ENCODE results near the gene NR2F6. TPM values are rescaled to one million over a fixed set of nuclear protein-coding genes. Genes with fewer than 3 reads are reported as not detected.

The NR2F6 gene
- total RNA-seq = 10 to 100 TPM in 1 of 2 donors, 1 to 10 TPM in 1; 2.7 to 12.2 TPM

DNA sequence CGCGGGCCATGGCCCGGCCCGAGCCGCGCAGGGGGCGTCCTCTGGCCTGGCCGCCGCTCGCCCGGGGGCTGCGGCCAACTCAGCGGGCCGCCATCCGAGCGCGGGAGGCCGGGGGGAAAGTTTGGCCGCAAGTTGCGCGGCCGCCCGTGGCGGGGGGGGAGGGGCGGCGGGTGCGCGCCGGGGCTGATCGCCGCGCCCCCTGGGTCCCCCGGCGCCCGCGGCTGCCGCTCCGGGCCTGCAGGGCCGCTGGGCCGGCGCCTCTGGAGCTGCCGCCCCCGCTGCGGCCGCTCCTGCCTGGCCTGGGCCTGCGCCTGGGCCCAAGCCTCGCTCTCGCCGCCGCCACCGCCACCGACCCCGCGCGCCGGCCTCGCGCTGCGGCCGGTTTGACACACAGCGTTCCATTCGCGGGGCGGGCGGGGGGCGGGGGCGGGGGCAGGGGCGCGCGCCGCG is at the start of gene NR2F6:
NR2F6 (minus strand) TSS at position 385 of the 450 bp plus-strand sequence. CDS start 699 bp downstream, outside the sequence.
- Mint-ChIP-seq H3K4me3 (peak within 1 kb of the TSS; percentile 70), H3K9me3 (no peaks in the 10 kb centered on the region), H3K27me3 (no peaks in the 10 kb centered on the region), H3K27ac (peak within 1 kb of the TSS; percentile 34 to 50), H3K4me1 (ENCODE audit: low read depth in 2 of 2) (peaks cover 6% of the 10 kb centered on the region in 2 donors), H3K36me3 (no peaks in the 10 kb centered on the region)
- DNase-seq (ENCODE audit: low spot score) (no peak), ATAC-seq (peak in 1 of 2 donors; percentile 22)

GRCh38 chr19:17294051-17294891 is 48.6 kb upstream of the NR2F6 start:
- Mint-ChIP-seq H3K27me3 (no peaks in the 10 kb centered on the region), H3K4me1 (ENCODE audit: low read depth in 2 of 2) (peaks cover 0 to 4% of the 10 kb centered on the region in 2 donors), H3K36me3 (no peaks in the 10 kb centered on the region), H3K4me3 (no peak overlapping the region), H3K27ac (no peak overlapping the region), H3K9me3 (no peaks in the 10 kb centered on the region)
- no peak for ATAC-seq
- peak; percentile 63 for DNase-seq (ENCODE audit: low spot score)

DNA sequence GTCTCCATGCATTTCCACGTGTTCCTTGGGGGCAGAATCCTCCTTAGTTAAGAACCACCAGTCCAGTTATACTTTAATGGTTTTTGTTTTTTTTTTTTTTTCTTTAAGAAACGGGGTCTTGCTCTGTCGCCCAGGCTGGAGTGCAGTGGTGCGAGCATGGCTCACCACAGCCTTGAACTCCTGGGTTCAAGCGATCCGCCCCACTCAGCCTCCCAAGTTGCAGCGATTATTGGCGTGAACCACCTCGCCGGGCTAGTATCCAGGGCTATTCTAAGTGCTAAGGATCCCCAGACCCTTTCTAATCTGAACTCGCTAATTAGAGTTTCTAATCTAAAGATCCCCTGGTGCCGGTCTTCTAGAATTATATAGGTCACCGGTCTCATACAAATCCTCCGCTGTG is 47.9 kb upstream of the NR2F6 start:
- no peaks in the 10 kb centered on the region for H3K9me3 Mint-ChIP-seq
- no peak for ATAC-seq
- H3K36me3 Mint-ChIP-seq = no peaks in the 10 kb centered on the region
- no peaks in the 10 kb centered on the region for H3K27me3 Mint-ChIP-seq
- peaks cover 0 to 4% of the 10 kb centered on the region in 2 donors for H3K4me1 Mint-ChIP-seq (ENCODE audit: low read depth in 2 of 2)
- H3K4me3 Mint-ChIP-seq = no peak overlapping the region
- H3K27ac Mint-ChIP-seq = no peak overlapping the region
- peak; percentile 23 for DNase-seq (ENCODE audit: low spot score)

DNA sequence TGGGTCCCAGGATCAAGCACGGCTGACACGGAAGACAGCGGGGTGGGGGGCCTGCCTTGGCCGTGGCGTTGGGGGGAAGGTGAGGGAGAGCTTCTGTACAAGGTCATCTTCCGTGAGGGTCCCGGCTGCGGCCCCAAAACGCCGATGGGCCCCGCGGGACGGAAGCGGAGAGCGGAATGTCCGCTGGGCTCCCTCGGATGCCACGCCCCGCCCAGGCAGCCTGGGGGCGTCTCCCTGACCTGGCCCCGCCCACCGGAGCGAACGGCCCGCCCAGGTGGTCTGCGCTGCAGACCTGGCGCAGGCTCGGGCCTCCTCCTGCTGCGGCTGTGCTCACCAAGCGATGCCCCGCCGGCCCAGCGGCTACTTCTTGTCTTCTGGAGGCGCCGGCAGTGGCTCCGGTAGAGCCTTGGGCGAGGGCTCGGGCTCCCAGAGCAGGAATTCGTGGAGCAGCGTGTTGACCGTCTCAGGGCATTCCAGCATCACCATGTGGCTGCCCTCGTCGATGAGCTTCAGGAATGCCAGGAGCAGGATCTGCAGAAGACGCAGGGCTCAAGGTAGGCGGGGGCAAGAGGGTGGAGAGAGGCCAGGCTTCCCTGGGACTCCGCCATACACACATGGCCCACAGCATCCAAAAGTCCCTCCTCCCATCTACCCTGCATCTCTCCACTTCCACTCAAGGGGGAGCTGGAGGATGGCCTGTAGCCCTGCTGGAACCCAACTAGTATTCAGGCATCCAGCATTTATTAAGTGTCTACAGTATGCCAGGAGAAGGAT is 46.8 kb upstream of the NR2F6 start:
- DNase-seq (ENCODE audit: low spot score) (peak; percentile 84), ATAC-seq (peak; percentile 95 to 97)
- peaks cover 0 to 4% of the 10 kb centered on the region in 2 donors for H3K4me1 Mint-ChIP-seq (ENCODE audit: low read depth in 2 of 2)
- H3K36me3 Mint-ChIP-seq = no peaks in the 10 kb centered on the region
- H3K9me3 Mint-ChIP-seq = no peaks in the 10 kb centered on the region
- peak overlapping the region; percentile 85 for H3K4me3 Mint-ChIP-seq
- no peak overlapping the region for H3K27ac Mint-ChIP-seq
- no peaks in the 10 kb centered on the region for H3K27me3 Mint-ChIP-seq

- Mint-ChIP-seq H3K9me3 (no peaks in the 10 kb centered on the region), H3K4me1 (ENCODE audit: low read depth in 2 of 2) (peaks cover 0 to 4% of the 10 kb centered on the region in 2 donors), H3K27ac (no peak overlapping the region), H3K36me3 (no peaks in the 10 kb centered on the region), H3K4me3 (no peak overlapping the region), H3K27me3 (no peaks in the 10 kb centered on the region)
- DNase-seq (ENCODE audit: low spot score) = no peak
- ATAC-seq = peak; percentile 36 to 59
These were observed 43.8 kb upstream of the NR2F6 start for GRCh38 chr19:17289489-17289888.

DNA sequence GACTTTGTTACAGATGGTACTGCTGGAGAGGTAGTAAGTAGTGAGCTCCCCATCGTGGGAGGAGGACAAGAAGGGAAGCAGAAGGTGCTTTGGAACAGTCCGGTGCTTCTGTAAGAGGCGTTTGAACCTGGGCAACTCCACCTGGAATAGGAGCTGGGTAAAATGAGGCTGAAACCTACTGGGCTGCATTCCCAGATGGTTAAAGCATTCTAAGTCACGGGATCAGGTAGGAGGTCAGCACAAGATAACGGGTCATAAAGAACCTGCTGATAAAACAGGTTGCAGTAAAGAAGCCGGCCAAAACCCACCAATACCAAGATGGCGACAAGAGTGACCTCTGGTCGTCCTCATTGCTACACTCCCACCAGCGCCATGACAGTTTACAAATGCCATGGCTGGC is 41.0 kb upstream of the NR2F6 start:
- Mint-ChIP-seq H3K9me3 (no peaks in the 10 kb centered on the region), H3K27me3 (peaks cover 0 to 2% of the 10 kb centered on the region in 2 donors), H3K4me3 (no peak overlapping the region), H3K36me3 (no peaks in the 10 kb centered on the region), H3K4me1 (ENCODE audit: low read depth in 2 of 2) (peaks cover 4 to 8% of the 10 kb centered on the region in 2 donors), H3K27ac (no peak overlapping the region)
- ATAC-seq (no peak), DNase-seq (ENCODE audit: low spot score) (no peak)

DNA sequence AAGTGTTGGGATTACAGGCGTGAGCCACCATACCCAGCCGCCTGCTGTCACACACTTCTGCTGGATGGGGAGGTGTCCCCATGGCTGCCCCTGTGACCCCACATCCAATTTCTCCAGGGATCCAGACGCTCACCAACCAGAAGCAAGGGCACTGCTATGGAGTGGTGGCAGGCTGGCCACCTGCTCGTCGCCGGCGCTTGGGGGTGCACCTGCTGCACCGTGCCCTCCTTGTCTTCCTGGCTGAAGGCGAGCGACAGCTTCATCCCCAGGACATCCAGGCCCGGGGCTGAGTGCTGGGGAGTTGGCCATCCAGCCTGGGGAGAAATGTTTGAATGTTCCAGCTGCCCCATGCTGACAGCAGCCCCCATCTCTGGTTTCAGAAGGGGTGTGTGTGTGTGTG is 40.5 kb upstream of the NR2F6 start:
- Mint-ChIP-seq H3K4me3 (no peak overlapping the region), H3K4me1 (ENCODE audit: low read depth in 2 of 2) (peaks cover 4 to 8% of the 10 kb centered on the region in 2 donors), H3K9me3 (no peaks in the 10 kb centered on the region), H3K27ac (no peak overlapping the region), H3K36me3 (no peaks in the 10 kb centered on the region), H3K27me3 (peaks cover 0 to 2% of the 10 kb centered on the region in 2 donors)
- DNase-seq (ENCODE audit: low spot score) (no peak), ATAC-seq (no peak)

DNA sequence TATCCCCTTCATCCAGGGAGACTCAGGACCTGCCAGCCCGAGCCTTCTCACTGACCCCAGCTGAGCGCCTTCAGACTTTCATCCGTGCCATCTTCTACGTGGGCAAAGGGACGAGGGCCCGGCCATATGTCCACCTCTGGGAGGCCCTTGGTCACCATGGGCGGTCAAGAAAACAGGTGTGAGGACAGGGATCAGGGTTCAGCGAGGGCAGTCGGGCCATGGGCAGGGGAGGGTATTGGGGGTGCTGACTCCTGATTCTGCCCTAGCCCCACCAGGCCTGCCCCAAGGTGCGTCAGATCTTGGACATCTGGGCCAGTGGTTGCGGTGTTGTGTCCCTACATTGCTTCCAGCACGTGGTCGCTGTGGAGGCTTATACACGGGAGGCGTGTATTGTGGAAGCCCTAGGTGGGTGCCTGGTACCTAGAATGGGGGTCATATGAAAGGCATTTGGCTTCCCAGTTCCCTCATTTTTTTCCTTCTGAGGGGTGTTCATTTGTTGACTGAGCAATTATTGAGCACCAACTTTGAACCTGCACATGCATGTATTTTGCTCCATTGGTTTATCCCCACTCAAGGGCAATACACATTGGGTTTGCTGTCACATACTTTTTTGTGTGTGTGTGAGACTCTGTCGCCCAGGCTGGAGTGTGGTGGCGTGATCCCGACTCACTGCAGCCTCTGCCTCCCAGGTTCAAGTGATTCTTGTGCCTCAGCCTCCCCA is 39.9 kb upstream of the NR2F6 start:
- no peak overlapping the region for H3K4me3 Mint-ChIP-seq
- H3K36me3 Mint-ChIP-seq = no peaks in the 10 kb centered on the region
- no peak for ATAC-seq
- H3K27ac Mint-ChIP-seq = no peak overlapping the region
- H3K4me1 Mint-ChIP-seq (ENCODE audit: low read depth in 2 of 2) = peaks cover 4 to 8% of the 10 kb centered on the region in 2 donors
- DNase-seq (ENCODE audit: low spot score) = no peak
- H3K9me3 Mint-ChIP-seq = no peaks in the 10 kb centered on the region
- H3K27me3 Mint-ChIP-seq = peaks cover 0 to 2% of the 10 kb centered on the region in 2 donors

GRCh38 chr19:17283504-17283996 is 37.8 kb upstream of the NR2F6 start:
- DNase-seq (ENCODE audit: low spot score) = no peak
- no peak overlapping the region for H3K27ac Mint-ChIP-seq
- H3K4me1 Mint-ChIP-seq (ENCODE audit: low read depth in 2 of 2) = peaks cover 4 to 8% of the 10 kb centered on the region in 2 donors
- H3K36me3 Mint-ChIP-seq = no peaks in the 10 kb centered on the region
- H3K9me3 Mint-ChIP-seq = no peaks in the 10 kb centered on the region
- H3K27me3 Mint-ChIP-seq = peaks cover 0 to 2% of the 10 kb centered on the region in 2 donors
- no peak for ATAC-seq
- H3K4me3 Mint-ChIP-seq = no peak overlapping the region

GRCh38 chr19:17282488-17283125 is 36.9 kb upstream of the NR2F6 start:
- Mint-ChIP-seq H3K27me3 (peaks cover 0 to 2% of the 10 kb centered on the region in 2 donors), H3K4me1 (ENCODE audit: low read depth in 2 of 2) (peaks cover 4 to 8% of the 10 kb centered on the region in 2 donors), H3K27ac (peak overlapping the region in 1 of 2 donors; percentile 35), H3K9me3 (no peaks in the 10 kb centered on the region), H3K36me3 (no peaks in the 10 kb centered on the region), H3K4me3 (peak overlapping the region; percentile 89)
- peak; percentile 83 for DNase-seq (ENCODE audit: low spot score)
- peak; percentile 89 to 94 for ATAC-seq

DNA sequence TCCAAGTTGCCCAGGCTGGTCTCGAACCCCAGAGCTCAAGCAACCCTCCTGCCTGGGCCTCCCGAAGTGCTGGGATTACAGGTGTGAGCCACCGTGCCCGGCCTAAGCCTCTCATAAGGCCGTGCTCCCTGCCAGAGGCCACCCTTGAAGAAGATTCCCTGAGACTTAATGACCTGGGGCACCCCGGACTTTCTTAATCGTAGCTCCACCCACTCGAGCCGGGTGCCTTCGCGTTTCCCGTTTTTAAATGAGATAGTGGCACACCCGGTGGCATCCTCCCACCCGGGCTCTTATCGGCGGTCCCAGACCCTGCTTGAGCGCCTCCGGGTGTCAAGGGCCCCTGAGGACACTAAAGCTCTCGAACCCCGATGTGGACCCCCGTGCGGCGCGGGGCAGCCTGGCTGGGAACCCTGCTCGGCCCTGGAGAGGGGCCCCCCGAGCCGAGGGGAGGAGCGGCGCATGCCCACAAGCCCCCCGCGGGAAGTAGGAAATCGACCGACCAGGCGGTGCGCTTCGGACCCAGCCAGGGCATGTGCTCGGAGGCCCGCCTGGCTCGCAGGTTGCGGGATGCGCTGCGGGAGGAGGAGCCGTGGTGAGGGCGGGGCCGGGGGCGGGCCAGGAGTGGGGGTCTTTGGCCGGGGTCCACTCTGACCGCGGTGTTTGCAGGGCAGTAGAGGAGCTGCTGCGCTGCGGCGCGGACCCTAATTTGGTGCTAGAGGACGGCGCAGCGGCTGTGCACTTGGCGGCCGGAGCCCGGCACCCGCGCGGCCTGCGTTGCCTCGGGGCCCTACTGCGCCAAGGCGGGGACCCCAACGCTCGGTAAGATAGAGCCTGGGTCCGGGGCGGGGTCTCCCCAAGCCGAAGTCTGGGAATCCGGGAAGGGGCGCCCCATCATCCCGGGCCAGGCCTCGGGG is 35.9 kb upstream of the NR2F6 start, which contains the start of gene ANKLE1:
ANKLE1 (plus strand) TSS at position 511 of the 914 bp plus-strand sequence; CDS start at position 531, 20 bp downstream.
- Mint-ChIP-seq H3K9me3 (no peaks in the 10 kb centered on the region), H3K36me3 (no peaks in the 10 kb centered on the region), H3K4me1 (ENCODE audit: low read depth in 2 of 2) (peaks cover 4 to 8% of the 10 kb centered on the region in 2 donors), H3K27me3 (peaks cover 0 to 2% of the 10 kb centered on the region in 2 donors), H3K27ac (peak within 1 kb of the TSS in 1 of 2 donors; percentile 35), H3K4me3 (peak within 1 kb of the TSS; percentile 89)
- peak; percentile 43 to 64 for ATAC-seq
- DNase-seq (ENCODE audit: low spot score) = no peak

DNA sequence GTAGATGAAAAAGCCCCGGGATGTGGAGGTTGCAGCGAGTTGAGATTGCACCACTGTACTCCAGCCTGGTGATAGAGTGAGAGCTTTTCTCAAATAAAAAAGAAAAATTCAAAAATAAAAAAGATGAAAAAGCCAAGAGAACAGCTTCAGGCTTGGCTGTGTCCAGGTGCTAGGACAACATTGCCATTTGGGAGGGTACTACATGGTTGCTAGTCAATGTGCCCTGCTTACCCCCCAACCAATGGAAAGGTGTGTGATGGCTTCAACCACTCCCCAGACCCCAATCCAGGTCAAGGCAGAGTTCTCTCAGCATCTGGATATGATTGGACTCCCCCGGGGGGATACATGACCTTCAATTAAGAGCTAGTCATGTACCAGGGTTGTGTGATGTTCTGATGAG is 33.7 kb upstream of the NR2F6 start:
- Mint-ChIP-seq H3K36me3 (no peaks in the 10 kb centered on the region), H3K27ac (no peak overlapping the region), H3K4me3 (no peak overlapping the region), H3K4me1 (ENCODE audit: low read depth in 2 of 2) (peaks cover 4 to 8% of the 10 kb centered on the region in 2 donors), H3K27me3 (peaks cover 0 to 2% of the 10 kb centered on the region in 2 donors), H3K9me3 (no peaks in the 10 kb centered on the region)
- ATAC-seq (no peak), DNase-seq (ENCODE audit: low spot score) (no peak)
